ENCODE data around the gene TRMU.

GRCh38 chr22:46382524-46382923 lies 47.0 kb downstream of the TRMU start:
- TF ChIP-seq CTCF (IDR thresholded peaks at IDR 0.05) (no peak), EZH2 (IDR thresholded peaks at IDR 0.05) (no peak)

Measured in neural progenitor cell (in vitro differentiated cells).